ENCODE measurements around the gene CLIC5.

GRCh38 chr6:45921691-45922281, 93.9 kb downstream of the CLIC5 start:
- TF ChIP-seq CTCF (IDR thresholded peaks at IDR 0.05) (no peak), POLR2AphosphoS5 (IDR thresholded peaks at IDR 0.05) (no peak), POLR2A (IDR thresholded peaks at IDR 0.05) (no peak)

Measured in gastroesophageal sphincter (tissue), 3 donors.